HUES64 (cell line): Measurements from ENCODE around the gene EFCAB9.
"Not testable (repeated sequence)": the region's sequence is repeated elsewhere in the genome, so short reads cannot be mapped to it uniquely, and the experiment has no call there.

ENCODE experiments used
- H3K27ac ChIP-seq: 2 replicates; pipeline ENCODE4 v1.7.0; 2013; ENCODE audit warnings: low read depth, low read length, inconsistent platforms
- H3K27me3 ChIP-seq: 2 replicates; pipeline ENCODE4 v1.6.1; 2013; ENCODE audit warnings: mild to moderate bottlenecking, low read length; ENCODE audit not compliant: insufficient read depth
- H3K36me3 ChIP-seq: 2 replicates; pipeline ENCODE4 v1.6.1; 2013; ENCODE audit warnings: mild to moderate bottlenecking, low read length; ENCODE audit not compliant: insufficient read depth
- H3K4me1 ChIP-seq: 2 replicates; pipeline ENCODE4 v1.6.1; 2013; ENCODE audit warnings: mild to moderate bottlenecking, low read length, moderate library complexity; ENCODE audit not compliant: insufficient read depth
- H3K4me3 ChIP-seq: 2 replicates; pipeline ENCODE4 v1.5.1; 2013; ENCODE audit warnings: mild to moderate bottlenecking, low read length, moderate library complexity
- H3K9ac ChIP-seq: 2 replicates; pipeline ENCODE4 v1.6.1; 2013; ENCODE audit warnings: mild to moderate bottlenecking, low read depth, low read length
- H3K9me3 ChIP-seq: 2 replicates; pipeline ENCODE4 v1.6.1; 2013; ENCODE audit warnings: low read depth, low read length; ENCODE audit not compliant: insufficient read depth
- WGBS: fragments of 150-250, 120-280 bp; methylation state at CpG from one replicate; pipeline ENCODE4 v1.1.7; 2013; ENCODE audit warnings: missing lambda C conversion rate; 5-methylcytosine and 5-hydroxymethylcytosine counted together

The EFCAB9 gene

DNA sequence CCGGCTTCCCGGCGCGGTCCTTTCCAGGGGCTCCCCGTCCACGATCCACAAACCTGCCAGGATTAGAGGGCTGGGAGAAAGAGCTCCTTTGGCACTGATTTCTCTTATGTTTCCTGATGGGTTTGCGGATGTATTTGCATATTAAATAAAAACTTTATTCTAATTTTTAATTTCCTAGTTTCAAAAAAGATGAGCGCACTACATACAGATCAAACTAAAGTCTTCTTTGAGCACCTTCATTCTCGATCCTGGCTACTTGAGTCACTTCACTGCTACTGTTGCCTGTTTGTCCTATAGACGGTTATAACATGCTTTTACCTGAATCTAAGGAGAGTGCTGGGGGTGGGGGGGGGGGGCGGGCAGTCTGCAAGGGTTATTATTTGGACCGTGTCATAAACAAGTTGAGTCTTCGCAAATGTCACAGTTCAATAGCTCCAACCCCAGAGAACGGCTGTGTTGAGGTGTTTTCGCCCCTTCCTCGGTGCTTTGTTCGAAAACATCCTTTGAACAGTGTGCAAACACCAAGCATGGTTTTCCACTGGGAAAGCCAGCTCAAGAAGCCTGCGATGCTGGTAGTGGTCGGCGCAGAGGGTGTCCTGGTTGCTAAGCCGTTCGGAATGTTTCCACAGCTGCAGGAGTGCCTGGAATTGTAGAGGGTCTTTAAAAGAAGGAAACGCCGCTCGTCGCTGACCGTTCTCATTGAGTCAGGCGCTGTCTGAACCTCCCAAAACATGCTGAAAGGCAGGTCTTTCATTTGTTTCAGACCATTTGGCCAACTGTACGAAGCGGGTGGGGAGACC is 4.9 kb upstream of the EFCAB9 start:
- WGBS = 3% methylated on average over 27 of the region's 30 CpGs
- Histone ChIP-seq H3K4me1 (peaks cover 10% of the 10 kb centered on the region), H3K27me3 (peaks cover 3% of the 10 kb centered on the region; the same call in 1 of the 2 replicates), H3K4me3 (peak overlapping the region; percentile 66), H3K9ac (peak overlapping the region; percentile 62), H3K36me3 (no peaks in the 10 kb centered on the region), H3K9me3 (no peaks in the 10 kb centered on the region), H3K27ac (peak overlapping the region; percentile 64)

DNA sequence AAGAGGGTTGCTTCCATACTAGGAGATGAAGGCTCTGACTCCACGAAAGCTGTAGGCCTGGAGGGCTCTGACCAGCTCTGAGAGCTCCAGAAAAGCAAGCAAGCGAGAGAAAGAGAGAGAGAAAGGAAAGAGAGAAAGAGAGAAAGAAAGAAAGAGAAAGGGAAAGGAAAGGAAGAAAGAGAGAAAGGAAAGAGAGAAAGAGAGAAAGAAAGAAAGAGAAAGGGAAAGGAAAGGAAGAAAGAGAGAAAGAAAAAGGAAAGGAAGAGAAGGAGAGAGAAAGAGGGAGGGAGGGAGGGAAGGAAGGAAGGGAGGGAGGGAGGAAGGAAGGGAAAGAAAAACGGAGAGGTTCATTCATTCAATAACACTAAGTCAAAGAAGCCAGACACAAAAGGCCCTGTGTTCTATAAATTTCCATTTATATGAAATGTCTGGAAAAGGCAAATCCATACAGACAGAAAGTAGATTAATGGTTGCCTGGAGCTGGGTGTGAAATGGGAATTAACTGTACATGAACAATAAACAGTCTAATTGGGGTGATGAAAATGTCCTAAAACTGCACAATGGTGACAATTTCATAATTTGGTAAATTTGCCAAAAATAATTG is 4.2 kb upstream of the EFCAB9 start:
- Histone ChIP-seq H3K9me3 (no peaks in the 10 kb centered on the region), H3K4me3 (peak overlapping the region; percentile 66)

DNA sequence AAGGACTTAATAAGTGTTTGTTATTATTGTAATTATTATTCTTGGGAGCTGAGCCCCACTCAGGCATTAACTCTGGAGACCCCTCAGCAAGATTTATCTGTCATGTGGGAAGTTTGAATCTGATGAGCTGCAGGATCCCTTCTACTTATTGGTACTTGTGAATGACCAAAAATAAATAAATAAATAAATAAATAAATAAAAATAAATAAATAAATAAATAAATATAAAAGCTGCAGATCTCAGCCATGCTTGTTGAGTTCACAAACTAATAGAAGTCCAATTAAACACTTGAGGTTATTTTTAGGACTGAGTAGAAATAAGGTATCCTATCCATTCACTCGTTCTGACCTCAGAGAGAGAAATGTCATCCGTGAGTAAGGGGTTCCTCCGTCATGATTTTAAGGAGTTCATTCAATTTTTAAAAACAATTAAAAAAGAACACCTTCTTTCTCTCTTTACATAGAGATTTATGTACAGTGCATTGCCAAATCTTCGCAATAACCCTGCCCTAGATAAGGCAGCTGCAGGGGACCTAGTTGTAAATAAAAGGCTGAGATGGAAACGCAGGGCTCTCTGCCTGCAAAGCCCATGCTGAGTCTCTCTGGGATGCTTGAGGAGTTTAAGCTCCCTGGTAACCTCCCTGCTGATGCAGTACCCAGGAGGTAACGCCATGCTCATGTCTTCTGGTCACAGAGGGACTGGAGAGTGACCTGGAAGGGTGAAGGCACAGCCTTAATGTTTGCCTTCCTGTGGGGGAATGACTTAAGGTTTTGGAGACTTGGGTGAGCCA is 1.2 kb downstream of the EFCAB9 start:
- no peaks in the 10 kb centered on the region for H3K27me3 ChIP-seq
- no peak overlapping the region for H3K4me3 ChIP-seq
- H3K27ac ChIP-seq = no peak overlapping the region
- H3K9ac ChIP-seq = no peak overlapping the region
- H3K9me3 ChIP-seq = no peaks in the 10 kb centered on the region
- 78% methylated on average over 6 of the region's 6 CpGs for WGBS
- H3K4me1 ChIP-seq = peaks cover 3% of the 10 kb centered on the region; the same call in 1 of the 2 replicates
- H3K36me3 ChIP-seq = no peaks in the 10 kb centered on the region

More for the DNA sequence above, 4.2 kb upstream of the EFCAB9 start:
- H3K27ac ChIP-seq = peak overlapping the region; percentile 64
- H3K36me3 ChIP-seq = no peaks in the 10 kb centered on the region
- WGBS = 33% methylated on average over 2 of the region's 3 CpGs
- H3K27me3 ChIP-seq = peaks cover 3% of the 10 kb centered on the region; the same call in 1 of the 2 replicates
- peaks cover 10% of the 10 kb centered on the region for H3K4me1 ChIP-seq
- peak overlapping the region; percentile 56; the same call in 1 of the 2 replicates for H3K9ac ChIP-seq

DNA sequence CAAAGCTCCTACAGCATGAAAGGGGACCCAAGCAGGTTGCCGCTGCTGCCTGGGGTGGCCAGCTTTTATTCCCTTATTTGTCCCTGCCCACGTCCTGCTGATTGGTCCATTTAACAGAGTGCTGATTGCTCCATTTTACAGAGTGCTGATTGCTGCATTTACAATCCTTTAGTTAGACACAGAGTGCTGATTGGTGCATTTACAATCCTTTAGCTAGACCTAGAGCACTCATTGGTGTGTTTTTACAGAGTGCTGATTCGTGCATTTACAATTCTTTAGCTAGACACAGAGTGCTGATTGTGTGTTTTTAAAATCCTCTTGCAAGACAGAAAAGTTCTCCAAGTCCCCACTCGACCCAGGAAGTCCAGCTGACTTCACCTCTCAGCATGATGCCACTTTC is 3.8 kb downstream of the EFCAB9 start:
- not testable (repeated sequence) for H3K9ac ChIP-seq, H3K36me3 ChIP-seq, H3K4me1 ChIP-seq, H3K27ac ChIP-seq, H3K27me3 ChIP-seq, H3K4me3 ChIP-seq, H3K9me3 ChIP-seq
- WGBS = 82% methylated on average over 4 of the region's 4 CpGs

DNA sequence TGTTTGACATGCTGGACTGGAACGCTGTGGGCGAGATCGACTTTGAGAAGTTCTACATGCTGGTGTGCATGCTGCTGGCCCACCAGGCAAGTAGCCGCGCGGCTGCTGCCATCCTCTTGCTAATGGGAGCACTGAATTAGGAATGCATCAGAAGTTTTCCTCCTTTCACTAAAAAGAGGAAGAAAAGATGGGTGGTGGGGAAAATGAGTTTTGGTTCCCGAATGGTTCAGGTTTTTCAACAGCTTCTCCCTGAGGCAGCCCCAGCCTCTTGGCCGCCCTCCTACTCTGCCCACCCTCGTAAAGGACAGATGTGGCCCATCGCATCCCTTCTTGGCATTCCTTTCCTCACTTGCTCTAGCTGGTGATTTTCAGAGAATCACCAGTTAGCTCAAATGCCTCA is 5.5 kb downstream of the EFCAB9 start:
- Histone ChIP-seq H3K9ac (no peak overlapping the region), H3K4me3 (no peak overlapping the region), H3K27me3 (no peaks in the 10 kb centered on the region), H3K36me3 (no peaks in the 10 kb centered on the region), H3K4me1 (no peaks in the 10 kb centered on the region), H3K27ac (no peak overlapping the region), H3K9me3 (no peaks in the 10 kb centered on the region)
- WGBS = 94% methylated on average over 10 of the region's 10 CpGs

DNA sequence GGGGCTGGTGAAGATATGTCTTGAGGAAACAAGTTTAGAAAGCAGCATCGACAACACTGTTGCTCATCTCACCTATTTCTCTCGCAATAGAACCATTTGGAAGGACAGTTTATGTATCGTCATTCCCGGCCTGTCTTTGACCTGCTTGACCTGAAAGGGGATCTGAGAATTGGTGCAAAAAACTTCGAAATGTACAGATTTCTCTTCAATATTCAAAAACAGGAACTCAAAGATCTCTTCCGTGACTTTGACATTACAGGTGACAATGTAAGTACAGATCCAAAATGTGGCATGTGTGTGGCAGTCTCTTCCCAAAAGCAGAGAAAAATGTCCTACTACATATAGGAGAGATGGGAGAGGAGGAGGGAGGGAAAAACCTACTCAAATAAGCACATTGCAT is 6.5 kb downstream of the EFCAB9 start:
- H3K27me3 ChIP-seq = no peaks in the 10 kb centered on the region
- WGBS = 98% methylated on average over 6 of the region's 6 CpGs
- no peaks in the 10 kb centered on the region for H3K4me1 ChIP-seq
- no peaks in the 10 kb centered on the region for H3K9me3 ChIP-seq
- H3K9ac ChIP-seq = no peak overlapping the region
- H3K36me3 ChIP-seq = no peaks in the 10 kb centered on the region
- H3K4me3 ChIP-seq = no peak overlapping the region
- no peak overlapping the region for H3K27ac ChIP-seq

DNA sequence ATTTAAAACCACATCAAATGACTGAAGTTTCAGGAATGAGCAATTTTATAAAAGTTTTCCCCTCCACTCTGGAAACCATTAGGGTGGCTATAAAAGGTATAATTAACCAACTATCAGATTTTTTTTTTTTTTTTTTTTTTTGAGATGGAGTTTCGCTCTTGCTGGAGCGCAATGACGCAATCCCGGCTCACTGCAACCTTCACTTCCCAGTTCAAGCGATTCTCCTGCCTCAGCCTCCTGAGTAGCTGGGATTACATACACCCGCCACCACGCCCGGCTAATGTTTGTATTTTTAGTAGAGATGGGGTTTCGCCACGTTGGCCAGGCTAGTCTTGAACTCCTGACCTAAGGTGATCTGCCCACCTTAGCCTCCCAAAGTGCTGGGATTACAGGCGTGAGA is 12.0 kb downstream of the EFCAB9 start:
- H3K9ac ChIP-seq, H3K27ac ChIP-seq, H3K4me1 ChIP-seq, H3K9me3 ChIP-seq, H3K27me3 ChIP-seq, H3K4me3 ChIP-seq: not testable (repeated sequence)
- WGBS = 98% methylated on average over 11 of the region's 11 CpGs
- peaks cover 26% of the 10 kb centered on the region for H3K36me3 ChIP-seq

DNA sequence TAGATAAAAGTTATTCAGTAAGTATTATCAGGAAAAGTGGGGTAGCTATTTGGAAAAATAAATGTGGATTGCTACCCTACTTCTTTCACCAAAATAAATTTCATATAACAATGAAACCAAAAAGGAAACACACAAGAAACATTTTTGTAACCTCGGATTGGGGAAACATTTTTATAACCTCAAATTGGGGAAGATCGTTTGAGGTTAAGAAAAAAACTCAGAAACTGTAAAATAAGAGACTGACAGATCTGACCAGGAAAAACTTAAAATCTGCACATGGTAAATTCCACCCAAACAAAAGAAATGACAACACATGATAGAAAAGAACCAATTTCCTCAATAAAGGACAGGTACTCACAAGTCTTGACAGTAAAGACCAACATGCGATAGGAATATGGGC is 13.5 kb downstream of the EFCAB9 start:
- Histone ChIP-seq H3K9me3 (no peaks in the 10 kb centered on the region), H3K9ac (no peak overlapping the region), H3K4me3 (no peak overlapping the region), H3K27ac (no peak overlapping the region), H3K36me3 (peaks cover 40% of the 10 kb centered on the region), H3K27me3 (no peaks in the 10 kb centered on the region), H3K4me1 (no peaks in the 10 kb centered on the region)
- 90% methylated on average over 2 of the region's 3 CpGs for WGBS

DNA sequence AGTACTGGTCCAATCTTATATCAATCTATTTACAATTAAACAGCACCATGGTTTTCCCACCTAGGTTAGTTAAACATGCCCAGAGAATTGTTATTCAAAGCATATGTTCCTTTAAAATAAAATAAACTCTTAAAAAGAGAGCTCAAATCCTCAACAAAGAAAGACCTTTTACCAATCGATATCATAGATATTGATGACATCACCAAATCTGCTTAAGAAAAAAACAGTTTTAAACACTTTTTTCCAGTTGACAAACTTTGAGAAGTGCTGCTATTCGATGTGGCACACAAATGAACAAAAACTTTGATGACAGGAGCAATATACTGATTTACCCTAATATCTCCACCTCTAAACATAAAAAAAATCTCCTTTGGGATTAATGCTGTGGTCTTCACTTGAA is 15.7 kb downstream of the EFCAB9 start:
- Histone ChIP-seq H3K4me3 (no peak overlapping the region), H3K36me3 (peaks cover 46% of the 10 kb centered on the region), H3K27ac (no peak overlapping the region), H3K9me3 (0 out of 2 replicates have a peak, but pooled peaks cover 3% of the 10 kb centered on the region), H3K9ac (no peak overlapping the region), H3K4me1 (no peaks in the 10 kb centered on the region), H3K27me3 (no peaks in the 10 kb centered on the region)
- 94% methylated on average over 2 of the region's 2 CpGs for WGBS

DNA sequence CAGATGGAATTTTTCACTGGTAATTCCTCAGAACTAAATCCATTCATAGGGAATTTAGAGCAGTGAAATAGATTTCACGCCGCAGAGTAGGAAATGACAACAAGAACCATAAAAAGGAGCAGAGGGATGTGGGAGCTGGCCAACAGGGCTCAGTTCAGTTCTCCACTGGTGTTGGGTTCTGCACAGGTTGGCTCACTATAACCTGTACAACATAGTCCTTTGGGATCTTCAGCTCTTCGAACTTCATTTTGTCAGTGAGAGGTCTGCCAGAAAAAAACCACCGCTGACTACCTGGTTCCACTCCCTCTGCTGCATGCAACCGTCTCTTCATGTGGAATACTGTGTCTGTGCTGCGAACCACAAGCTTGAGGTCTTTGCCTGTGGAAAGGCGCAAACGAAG is 17.7 kb downstream of the EFCAB9 start:
- no peak overlapping the region for H3K9ac ChIP-seq
- no peak overlapping the region for H3K27ac ChIP-seq
- H3K27me3 ChIP-seq = no peaks in the 10 kb centered on the region
- 0 out of 2 replicates have a peak, but pooled peaks cover 3% of the 10 kb centered on the region for H3K9me3 ChIP-seq
- H3K4me3 ChIP-seq = no peak overlapping the region
- WGBS = 97% methylated on average over 8 of the region's 8 CpGs
- H3K4me1 ChIP-seq = no peaks in the 10 kb centered on the region
- peaks cover 54% of the 10 kb centered on the region for H3K36me3 ChIP-seq

DNA sequence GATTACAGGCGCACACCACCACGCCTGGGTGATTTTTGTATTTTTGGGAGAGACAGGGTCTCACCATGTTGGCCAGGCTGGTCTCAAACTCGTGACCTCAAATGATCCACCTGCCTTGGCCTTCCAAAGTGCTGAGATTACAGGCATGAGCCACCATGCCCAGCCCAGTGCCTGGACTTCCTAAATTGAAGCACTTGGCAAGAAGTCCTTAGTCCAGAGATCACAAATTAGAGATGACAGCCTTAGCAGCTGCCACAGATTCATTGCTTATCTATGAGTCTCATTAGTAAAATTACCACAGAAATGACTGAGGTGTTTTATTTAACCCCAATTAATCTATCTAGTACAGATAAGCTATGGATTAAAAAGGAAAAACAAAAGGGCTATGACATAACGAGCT is 19.2 kb downstream of the EFCAB9 start:
- H3K27me3 ChIP-seq = no peaks in the 10 kb centered on the region
- peaks cover 60% of the 10 kb centered on the region for H3K36me3 ChIP-seq
- no peak overlapping the region for H3K9ac ChIP-seq
- no peak overlapping the region for H3K27ac ChIP-seq
- no peaks in the 10 kb centered on the region for H3K4me1 ChIP-seq
- WGBS = 94% methylated on average over 3 of the region's 4 CpGs
- no peak overlapping the region for H3K4me3 ChIP-seq
- 0 out of 2 replicates have a peak, but pooled peaks cover 3% of the 10 kb centered on the region for H3K9me3 ChIP-seq
